Measurements from ENCODE around the gene LRFN2. TPM values are rescaled to one million over a fixed set of nuclear protein-coding genes. Genes with fewer than 3 reads are reported as not detected.

Gene LRFN2
- polyA plus RNA-seq, 2 donors: 0.26 to 0.28 TPM

DNA sequence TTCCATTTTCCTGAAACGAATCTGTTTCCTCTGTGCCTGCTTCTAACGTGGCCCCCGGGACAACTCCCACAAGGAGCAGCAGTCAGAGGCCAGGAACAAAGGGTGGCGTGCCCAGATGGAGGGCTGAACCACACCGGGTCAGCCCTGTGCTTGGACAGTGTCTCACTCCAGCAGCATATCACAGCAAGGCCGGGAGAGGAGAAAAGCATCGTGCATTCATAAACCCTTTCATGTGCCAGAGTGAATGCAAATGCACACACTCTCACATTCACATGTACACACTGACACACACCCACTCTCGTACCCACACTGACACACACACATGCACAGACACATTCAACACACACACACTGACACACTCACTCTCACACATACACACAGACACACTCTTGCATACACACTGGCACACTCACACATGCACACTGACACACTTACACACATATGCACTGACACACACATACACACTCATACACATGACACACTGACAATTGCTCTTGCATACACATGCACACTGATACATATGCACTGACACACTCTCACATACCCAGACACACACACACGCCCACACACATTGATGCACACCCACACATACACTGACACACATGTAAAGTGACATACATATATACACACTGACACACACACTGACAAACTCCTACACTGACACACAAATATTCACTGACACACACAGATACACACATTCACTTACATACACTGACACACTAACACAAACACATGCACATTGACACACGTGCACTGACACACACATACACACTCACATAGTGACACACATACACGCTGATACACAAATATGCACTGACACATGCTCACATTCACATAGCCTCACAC lies 237.0 kb downstream of the LRFN2 start:
- Histone ChIP-seq H3K9me3 (ENCODE audit: control insufficient read depth in 2 of 2, insufficient read depth in 1 of 2, low read depth in 1 of 2, low read length in 1 of 2) (no peaks in the 10 kb centered on the region), H3K27me3 (ENCODE audit: control insufficient read depth in 1 of 2, insufficient read depth in 2 of 2, low read length in 2 of 2) (no peaks in the 10 kb centered on the region), H3K4me3 (ENCODE audit: low read depth in 1 of 2, low read length in 2 of 2) (no peak overlapping the region), H3K36me3 (ENCODE audit: control insufficient read depth in 2 of 2, insufficient read depth in 2 of 2, low read length in 1 of 2) (no peaks in the 10 kb centered on the region), H3K4me1 (ENCODE audit: control insufficient read depth in 2 of 2, insufficient read depth in 2 of 2, low read length in 1 of 2) (no peaks in the 10 kb centered on the region), H3K27ac (ENCODE audit: low read depth in 2 of 2, low read length in 1 of 2) (no peak overlapping the region)
- 61 to 65% methylated on average over 11 of the region's 11 CpGs for WGBS, 2 donors

DNA sequence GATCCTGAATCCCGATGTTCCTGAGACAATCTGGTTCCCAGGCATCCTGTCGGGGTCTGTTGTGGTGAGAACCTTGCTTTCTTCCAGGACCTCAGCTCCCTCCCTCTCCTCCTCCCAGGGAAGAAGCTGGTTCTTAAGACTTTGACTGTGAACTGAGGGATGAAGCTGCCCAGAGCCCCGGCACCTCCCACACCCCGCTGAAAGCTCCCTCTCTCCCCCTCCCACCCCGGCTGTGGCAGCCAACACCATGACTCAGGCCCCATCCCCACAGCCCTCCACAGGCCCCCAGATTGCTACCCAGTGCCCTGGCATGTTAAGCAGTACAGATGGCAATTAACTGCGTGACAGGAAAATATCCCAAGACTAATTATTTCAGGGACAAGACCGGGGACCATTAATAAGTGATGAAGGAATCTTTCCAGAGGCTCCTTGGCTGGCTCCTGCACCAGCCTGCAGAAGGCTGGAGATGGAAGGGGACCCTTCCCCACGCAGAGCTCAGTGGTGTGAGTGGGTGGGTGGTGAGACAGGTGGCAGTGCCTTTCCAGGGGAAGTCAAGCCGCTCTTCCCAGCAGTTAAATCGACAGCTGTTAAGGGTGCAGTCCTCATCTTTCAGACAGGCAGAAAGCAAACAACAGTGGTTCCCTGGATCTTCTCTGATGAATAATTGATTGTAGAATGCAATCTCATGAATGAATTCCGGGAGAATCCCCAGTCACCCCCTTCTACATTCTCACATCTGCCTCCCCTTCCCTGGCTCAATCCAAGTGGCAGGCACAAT lies 237.9 kb downstream of the LRFN2 start:
- Histone ChIP-seq H3K27ac (ENCODE audit: low read depth in 2 of 2, low read length in 1 of 2) (no peak overlapping the region), H3K4me1 (ENCODE audit: control insufficient read depth in 2 of 2, insufficient read depth in 2 of 2, low read length in 1 of 2) (no peaks in the 10 kb centered on the region), H3K4me3 (ENCODE audit: low read depth in 1 of 2, low read length in 2 of 2) (no peak overlapping the region), H3K9me3 (ENCODE audit: control insufficient read depth in 2 of 2, insufficient read depth in 1 of 2, low read depth in 1 of 2, low read length in 1 of 2) (no peaks in the 10 kb centered on the region), H3K36me3 (ENCODE audit: control insufficient read depth in 2 of 2, insufficient read depth in 2 of 2, low read length in 1 of 2) (no peaks in the 10 kb centered on the region), H3K27me3 (ENCODE audit: control insufficient read depth in 1 of 2, insufficient read depth in 2 of 2, low read length in 2 of 2) (no peaks in the 10 kb centered on the region)
- 47 to 51% methylated on average over 11 of the region's 11 CpGs for WGBS, 2 donors

DNA sequence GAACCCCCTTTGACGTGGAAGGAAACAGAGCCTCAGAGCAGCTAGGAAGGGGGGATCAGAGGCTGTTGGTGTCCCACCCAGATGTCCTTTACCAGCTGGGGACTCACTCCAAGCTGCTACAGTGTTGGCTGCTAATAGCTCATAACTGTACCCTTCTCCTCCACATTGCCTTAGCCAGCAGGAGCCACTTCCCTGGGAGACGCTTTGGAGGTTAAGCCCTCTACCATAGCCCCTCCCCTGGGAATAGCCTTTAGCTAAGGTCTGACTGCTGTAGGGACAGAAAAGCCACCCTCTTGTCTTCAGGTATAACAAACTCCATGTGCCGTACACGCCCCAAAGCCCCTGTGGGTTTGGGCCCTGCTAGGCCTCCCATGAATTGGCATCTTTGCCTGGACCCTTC lies 238.6 kb downstream of the LRFN2 start:
- Histone ChIP-seq H3K27ac (ENCODE audit: low read depth in 2 of 2, low read length in 1 of 2) (no peak overlapping the region), H3K4me1 (ENCODE audit: control insufficient read depth in 2 of 2, insufficient read depth in 2 of 2, low read length in 1 of 2) (no peaks in the 10 kb centered on the region), H3K9me3 (ENCODE audit: control insufficient read depth in 2 of 2, insufficient read depth in 1 of 2, low read depth in 1 of 2, low read length in 1 of 2) (no peaks in the 10 kb centered on the region), H3K4me3 (ENCODE audit: low read depth in 1 of 2, low read length in 2 of 2) (no peak overlapping the region), H3K27me3 (ENCODE audit: control insufficient read depth in 1 of 2, insufficient read depth in 2 of 2, low read length in 2 of 2) (no peaks in the 10 kb centered on the region), H3K36me3 (ENCODE audit: control insufficient read depth in 2 of 2, insufficient read depth in 2 of 2, low read length in 1 of 2) (no peaks in the 10 kb centered on the region)
- WGBS, 2 donors: 84 to 90% methylated on average over 4 of the region's 4 CpGs

DNA sequence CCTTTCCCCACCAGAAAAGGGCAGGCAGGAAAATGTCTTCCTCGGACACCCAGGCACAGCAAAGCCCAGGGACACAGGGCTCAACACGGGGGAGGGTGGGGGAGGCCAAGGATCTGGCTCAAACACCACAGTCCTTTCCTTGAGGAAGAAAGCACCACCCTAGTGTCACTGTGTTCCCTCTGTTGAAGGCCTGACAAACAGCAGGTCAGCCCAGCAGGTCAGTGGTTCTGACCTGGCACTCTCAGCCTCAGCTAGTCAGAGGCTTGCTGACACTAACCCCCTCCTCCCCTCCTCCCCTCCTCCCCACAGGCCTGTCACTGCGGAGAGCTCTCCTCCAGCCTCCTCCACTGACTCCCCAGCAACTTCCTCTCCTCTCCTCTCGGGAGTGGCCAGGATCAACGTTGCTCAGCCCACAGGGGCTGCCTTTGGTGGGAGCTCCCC lies 239.6 kb downstream of the LRFN2 start:
- WGBS, 2 donors: 60 to 63% methylated on average over 4 to 5 of the region's 5 CpGs
- Histone ChIP-seq H3K4me3 (ENCODE audit: low read depth in 1 of 2, low read length in 2 of 2) (no peak overlapping the region), H3K27me3 (ENCODE audit: control insufficient read depth in 1 of 2, insufficient read depth in 2 of 2, low read length in 2 of 2) (no peaks in the 10 kb centered on the region), H3K9me3 (ENCODE audit: control insufficient read depth in 2 of 2, insufficient read depth in 1 of 2, low read depth in 1 of 2, low read length in 1 of 2) (no peaks in the 10 kb centered on the region), H3K36me3 (ENCODE audit: control insufficient read depth in 2 of 2, insufficient read depth in 2 of 2, low read length in 1 of 2) (no peaks in the 10 kb centered on the region), H3K4me1 (ENCODE audit: control insufficient read depth in 2 of 2, insufficient read depth in 2 of 2, low read length in 1 of 2) (no peaks in the 10 kb centered on the region), H3K27ac (ENCODE audit: low read depth in 2 of 2, low read length in 1 of 2) (no peak overlapping the region)

DNA sequence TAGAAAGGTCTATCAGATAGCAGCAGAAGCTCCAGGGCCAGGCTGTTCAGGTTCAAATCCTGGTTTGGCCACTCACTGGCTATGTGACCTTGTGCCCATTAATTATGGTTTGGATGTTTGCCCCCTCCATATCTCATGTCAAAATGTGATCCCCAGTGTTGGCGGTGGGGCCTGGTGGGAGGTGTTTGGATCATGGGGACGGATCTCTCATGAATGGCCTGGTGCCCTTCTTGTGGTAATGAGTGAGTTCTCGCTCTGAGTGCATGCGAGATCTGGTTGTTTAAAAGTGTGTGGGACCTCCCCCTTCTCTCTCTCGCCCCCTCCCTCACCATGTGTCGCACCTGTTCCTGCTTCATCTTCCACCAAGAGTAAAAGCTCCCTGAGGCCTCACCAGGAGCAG lies 240.9 kb downstream of the LRFN2 start:
- Histone ChIP-seq H3K4me1 (ENCODE audit: control insufficient read depth in 2 of 2, insufficient read depth in 2 of 2, low read length in 1 of 2) (no peaks in the 10 kb centered on the region), H3K9me3 (ENCODE audit: control insufficient read depth in 2 of 2, insufficient read depth in 1 of 2, low read depth in 1 of 2, low read length in 1 of 2) (no peaks in the 10 kb centered on the region), H3K4me3 (ENCODE audit: low read depth in 1 of 2, low read length in 2 of 2) (no peak overlapping the region), H3K27me3 (ENCODE audit: control insufficient read depth in 1 of 2, insufficient read depth in 2 of 2, low read length in 2 of 2) (no peaks in the 10 kb centered on the region), H3K36me3 (ENCODE audit: control insufficient read depth in 2 of 2, insufficient read depth in 2 of 2, low read length in 1 of 2) (no peaks in the 10 kb centered on the region), H3K27ac (ENCODE audit: low read depth in 2 of 2, low read length in 1 of 2) (no peak overlapping the region)
- WGBS, 2 donors: 89 to 90% methylated on average over 6 of the region's 6 CpGs

DNA sequence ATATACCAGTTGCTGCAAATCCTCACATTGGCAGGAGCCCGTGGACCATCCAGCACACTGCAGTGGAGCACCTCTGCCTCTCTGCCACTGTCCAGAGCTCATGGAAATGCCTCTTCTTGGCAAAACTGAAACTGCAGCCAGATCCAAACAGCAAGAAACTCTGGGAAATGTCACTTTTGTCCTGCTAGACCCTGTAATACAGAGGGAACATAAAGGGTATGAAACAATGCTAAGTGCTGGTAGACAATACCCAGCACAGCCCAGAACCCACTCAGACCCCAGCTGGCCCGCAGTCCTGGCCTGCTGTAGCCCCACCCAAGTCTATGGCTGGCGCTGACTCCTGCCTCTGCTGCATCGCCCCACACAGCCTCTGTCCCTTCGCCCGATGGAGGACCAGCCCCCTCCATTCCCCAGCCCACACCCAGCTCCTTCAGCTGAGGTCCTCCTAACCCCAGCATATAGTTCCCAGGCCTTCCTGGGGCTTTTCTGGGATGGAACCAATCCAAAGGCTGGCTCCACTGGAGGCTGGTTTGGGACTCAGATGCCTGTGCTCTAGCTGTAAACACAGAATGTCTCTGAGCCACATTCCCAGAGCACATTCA lies 242.5 kb downstream of the LRFN2 start:
- 72 to 84% methylated on average over 6 of the region's 6 CpGs for WGBS, 2 donors
- no peaks in the 10 kb centered on the region for H3K4me1 ChIP-seq (ENCODE audit: control insufficient read depth in 2 of 2, insufficient read depth in 2 of 2, low read length in 1 of 2)
- H3K27me3 ChIP-seq (ENCODE audit: control insufficient read depth in 1 of 2, insufficient read depth in 2 of 2, low read length in 2 of 2): no peaks in the 10 kb centered on the region
- H3K4me3 ChIP-seq (ENCODE audit: low read depth in 1 of 2, low read length in 2 of 2): no peak overlapping the region
- H3K36me3 ChIP-seq (ENCODE audit: control insufficient read depth in 2 of 2, insufficient read depth in 2 of 2, low read length in 1 of 2): no peaks in the 10 kb centered on the region
- H3K27ac ChIP-seq (ENCODE audit: low read depth in 2 of 2, low read length in 1 of 2): no peak overlapping the region
- no peaks in the 10 kb centered on the region for H3K9me3 ChIP-seq (ENCODE audit: control insufficient read depth in 2 of 2, insufficient read depth in 1 of 2, low read depth in 1 of 2, low read length in 1 of 2)

DNA sequence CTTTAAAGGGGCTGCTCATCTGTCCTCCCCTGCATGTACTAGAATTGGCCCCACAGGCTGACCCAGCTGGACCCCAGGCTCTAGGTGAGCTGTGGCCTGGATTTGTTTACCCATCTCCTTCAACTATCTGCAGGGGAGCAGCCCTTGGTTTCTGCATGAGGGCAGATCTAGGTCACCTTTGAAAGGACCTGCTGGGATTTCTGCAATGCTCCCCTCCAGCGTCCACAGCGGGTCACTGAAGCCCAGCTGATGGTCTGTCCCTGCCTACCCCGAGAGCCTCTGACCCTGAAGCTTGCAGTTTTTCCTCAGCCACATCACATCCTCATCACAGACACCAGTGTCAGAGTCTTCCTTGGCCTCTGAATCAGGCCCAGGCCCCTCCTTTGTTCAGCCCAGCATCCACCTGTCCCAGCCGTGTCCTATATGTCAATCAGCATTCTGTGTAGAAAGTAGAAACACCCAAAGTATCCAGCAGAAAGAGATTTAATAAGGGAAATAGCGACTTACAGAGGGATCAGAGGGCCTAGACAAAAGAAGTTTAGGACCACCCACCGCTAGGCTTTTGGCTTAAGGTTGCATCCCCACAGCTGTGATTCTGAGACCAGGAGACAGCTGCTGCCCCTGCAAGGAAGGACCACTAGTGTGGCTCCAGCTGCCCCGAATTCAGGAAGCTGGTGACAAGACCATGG lies 243.1 kb downstream of the LRFN2 start:
- 75 to 81% methylated on average over 7 of the region's 7 CpGs for WGBS, 2 donors
- Histone ChIP-seq H3K27ac (ENCODE audit: low read depth in 2 of 2, low read length in 1 of 2) (no peak overlapping the region), H3K4me1 (ENCODE audit: control insufficient read depth in 2 of 2, insufficient read depth in 2 of 2, low read length in 1 of 2) (no peaks in the 10 kb centered on the region), H3K27me3 (ENCODE audit: control insufficient read depth in 1 of 2, insufficient read depth in 2 of 2, low read length in 2 of 2) (no peaks in the 10 kb centered on the region), H3K4me3 (ENCODE audit: low read depth in 1 of 2, low read length in 2 of 2) (no peak overlapping the region), H3K36me3 (ENCODE audit: control insufficient read depth in 2 of 2, insufficient read depth in 2 of 2, low read length in 1 of 2) (no peaks in the 10 kb centered on the region), H3K9me3 (ENCODE audit: control insufficient read depth in 2 of 2, insufficient read depth in 1 of 2, low read depth in 1 of 2, low read length in 1 of 2) (no peaks in the 10 kb centered on the region)

DNA sequence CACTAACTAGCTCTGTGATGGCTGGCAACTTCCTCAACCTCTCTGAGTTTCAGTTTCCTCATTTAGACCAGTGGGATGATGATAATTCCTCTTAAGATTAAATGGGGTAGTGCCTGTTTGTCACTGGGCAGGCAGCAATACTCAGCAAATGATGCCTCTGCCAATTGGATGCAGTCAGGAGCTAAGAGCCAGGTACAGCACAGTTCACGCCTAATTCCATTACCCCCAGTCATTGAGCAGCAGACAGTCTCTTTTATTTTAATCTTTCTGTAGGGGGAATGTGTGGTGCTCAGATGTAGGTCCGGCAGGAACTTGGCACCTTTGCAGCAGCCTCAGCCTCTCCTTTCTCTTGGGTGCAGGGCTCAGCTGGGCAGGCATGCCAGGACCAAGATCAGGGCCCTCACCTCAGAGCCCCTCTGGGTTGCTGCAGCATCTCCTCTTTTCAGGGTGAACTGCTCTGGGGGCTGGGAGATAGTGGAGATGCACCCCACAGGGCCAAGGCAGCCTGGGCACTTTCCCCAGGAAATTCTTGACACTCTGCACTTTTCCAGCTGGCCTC lies 243.8 kb downstream of the LRFN2 start:
- WGBS, 2 donors: 59 to 77% methylated on average over 2 of the region's 2 CpGs
- H3K27ac ChIP-seq (ENCODE audit: low read depth in 2 of 2, low read length in 1 of 2): no peak overlapping the region
- no peaks in the 10 kb centered on the region for H3K9me3 ChIP-seq (ENCODE audit: control insufficient read depth in 2 of 2, insufficient read depth in 1 of 2, low read depth in 1 of 2, low read length in 1 of 2)
- H3K4me1 ChIP-seq (ENCODE audit: control insufficient read depth in 2 of 2, insufficient read depth in 2 of 2, low read length in 1 of 2): no peaks in the 10 kb centered on the region
- no peaks in the 10 kb centered on the region for H3K27me3 ChIP-seq (ENCODE audit: control insufficient read depth in 1 of 2, insufficient read depth in 2 of 2, low read length in 2 of 2)
- no peak overlapping the region for H3K4me3 ChIP-seq (ENCODE audit: low read depth in 1 of 2, low read length in 2 of 2)
- H3K36me3 ChIP-seq (ENCODE audit: control insufficient read depth in 2 of 2, insufficient read depth in 2 of 2, low read length in 1 of 2): no peaks in the 10 kb centered on the region

DNA sequence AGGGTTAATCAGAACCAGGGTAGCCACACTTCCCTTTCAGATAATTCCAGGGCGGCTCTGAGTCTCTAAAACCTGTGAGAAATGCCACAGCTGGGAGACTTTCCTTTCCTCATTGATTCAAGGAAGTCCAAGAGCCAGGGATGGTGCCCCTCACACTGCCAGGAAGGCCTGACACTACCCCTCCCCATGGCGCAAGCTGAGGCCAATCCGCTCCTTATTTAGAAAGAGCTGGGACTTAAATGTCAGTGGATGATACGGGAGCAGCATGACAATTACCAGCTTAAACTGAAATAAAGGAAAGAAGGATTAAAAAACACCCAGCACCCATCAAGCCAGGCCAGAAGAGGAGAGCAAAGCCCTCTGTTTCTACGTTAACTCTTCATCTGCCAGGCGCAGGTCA lies 244.4 kb downstream of the LRFN2 start:
- Histone ChIP-seq H3K4me1 (ENCODE audit: control insufficient read depth in 2 of 2, insufficient read depth in 2 of 2, low read length in 1 of 2) (no peaks in the 10 kb centered on the region), H3K4me3 (ENCODE audit: low read depth in 1 of 2, low read length in 2 of 2) (no peak overlapping the region), H3K27me3 (ENCODE audit: control insufficient read depth in 1 of 2, insufficient read depth in 2 of 2, low read length in 2 of 2) (no peaks in the 10 kb centered on the region), H3K27ac (ENCODE audit: low read depth in 2 of 2, low read length in 1 of 2) (no peak overlapping the region), H3K9me3 (ENCODE audit: control insufficient read depth in 2 of 2, insufficient read depth in 1 of 2, low read depth in 1 of 2, low read length in 1 of 2) (no peaks in the 10 kb centered on the region), H3K36me3 (ENCODE audit: control insufficient read depth in 2 of 2, insufficient read depth in 2 of 2, low read length in 1 of 2) (no peaks in the 10 kb centered on the region)
- 63 to 69% methylated on average over 6 of the region's 6 CpGs for WGBS, 2 donors

All from esophagus (tissue), 2 donors.